Lung (tissue), 12 donors: ENCODE measurements around the gene PRKN. TPM values are rescaled to one million over a fixed set of nuclear protein-coding genes. Genes with fewer than 3 reads are reported as not detected.
A peak's percentile ranks its signal among the peaks of the same experiment; 100 is the strongest.

Experiments
- ATAC-seq: fragments of 200-7000 bp; cut with Tn5 transposase; one replicate; pipeline ENCODE4 v1.9.1; 2020; ENCODE audit warnings: moderate number of reproducible peaks; ENCODE audit not compliant: insufficient read depth, low FRiP score
- DNase-seq, 3 donors: peaks; one replicate each; pipeline ENCODE4 v3.0.0-alpha.2; 2013 to 2017
- H3K27ac ChIP-seq, 2 donors: one replicate each; pipeline ENCODE4 v1.5.1; 2013; ENCODE audit warnings: mild to moderate bottlenecking in 2 of 2, moderate library complexity in 2 of 2, control low read depth in 1 of 2, inconsistent platforms in 1 of 2, low read depth in 1 of 2, low read length in 1 of 2
- H3K27me3 ChIP-seq, 3 donors: one replicate each; pipeline ENCODE4 v1.5.1; 2013; ENCODE audit warnings: low read length in 2 of 3; ENCODE audit not compliant: control insufficient read depth in 3 of 3, insufficient read depth in 3 of 3
- H3K36me3 ChIP-seq, 4 donors: one replicate each; pipeline ENCODE4 v1.5.1; 2013; ENCODE audit warnings: low read length in 4 of 4, mild to moderate bottlenecking in 1 of 4, moderate library complexity in 1 of 4; ENCODE audit not compliant: control insufficient read depth in 4 of 4, insufficient read depth in 4 of 4
- H3K4me1 ChIP-seq, 5 donors: one replicate each; pipeline ENCODE4 v1.5.1; 2013; ENCODE audit warnings: low read length in 5 of 5, mild to moderate bottlenecking in 2 of 5, moderate library complexity in 1 of 5; ENCODE audit not compliant: control insufficient read depth in 5 of 5, insufficient read depth in 5 of 5
- H3K4me3 ChIP-seq: one replicate; pipeline ENCODE4 v1.5.1; 2013; ENCODE audit warnings: mild to moderate bottlenecking, control low read depth, moderate library complexity
- H3K9ac ChIP-seq, 2 donors: one replicate each; pipeline ENCODE4 v1.5.1; 2013; ENCODE audit warnings: low read length in 2 of 2, control low read depth in 1 of 2; ENCODE audit not compliant: insufficient read depth in 1 of 2
- H3K9me3 ChIP-seq, 4 donors: one replicate each; pipeline ENCODE4 v1.5.1; 2013; ENCODE audit warnings: low read length in 3 of 4, mild to moderate bottlenecking in 1 of 4, moderate library complexity in 1 of 4; ENCODE audit not compliant: control insufficient read depth in 4 of 4, insufficient read depth in 3 of 4
- WGBS, 2 donors: extraction: QIAGEN DNeasy Blood & Tissue Kit; methylation state at CpG; one replicate each; pipeline ENCODE4 v1.1.7; 2013; 5-methylcytosine and 5-hydroxymethylcytosine counted together
- polyA plus RNA-seq, 2 donors: library from polyadenylated mRNA; stranded (reverse); fragments of 200-250 nt; gene quantifications; one replicate each; pipeline ENCODE4 v1.2.1, GENCODE V29; 2013
- total RNA-seq, 2 donors: library from RNA; depleted of rRNA in 1 of 2; stranded (reverse); fragments of >200 nt in 1 of 2; gene quantifications; one replicate each; pipeline ENCODE4 v1.2.1, GENCODE V29; 2014 to 2021
- TF ChIP-seq, protein P1 (sequence below): IDR thresholded peaks from 2 replicates; pipeline ENCODE4 v1.5.1; 2012; ENCODE audit warnings: mild to moderate bottlenecking; ENCODE audit errors: control extremely low read depth, extremely low read depth
- donor health status: control.
- donor health status: control.
- donor health status: Bipolar disorder and iron deficiency.
- donor health status: healthy.
- donor health status: DM: yes; HTN: yes; CAD: no.

Gene PRKN
- total and polyA plus RNA-seq, 4 donors, result 0.27 to 11.2 (median 3.1) TPM

DNA sequence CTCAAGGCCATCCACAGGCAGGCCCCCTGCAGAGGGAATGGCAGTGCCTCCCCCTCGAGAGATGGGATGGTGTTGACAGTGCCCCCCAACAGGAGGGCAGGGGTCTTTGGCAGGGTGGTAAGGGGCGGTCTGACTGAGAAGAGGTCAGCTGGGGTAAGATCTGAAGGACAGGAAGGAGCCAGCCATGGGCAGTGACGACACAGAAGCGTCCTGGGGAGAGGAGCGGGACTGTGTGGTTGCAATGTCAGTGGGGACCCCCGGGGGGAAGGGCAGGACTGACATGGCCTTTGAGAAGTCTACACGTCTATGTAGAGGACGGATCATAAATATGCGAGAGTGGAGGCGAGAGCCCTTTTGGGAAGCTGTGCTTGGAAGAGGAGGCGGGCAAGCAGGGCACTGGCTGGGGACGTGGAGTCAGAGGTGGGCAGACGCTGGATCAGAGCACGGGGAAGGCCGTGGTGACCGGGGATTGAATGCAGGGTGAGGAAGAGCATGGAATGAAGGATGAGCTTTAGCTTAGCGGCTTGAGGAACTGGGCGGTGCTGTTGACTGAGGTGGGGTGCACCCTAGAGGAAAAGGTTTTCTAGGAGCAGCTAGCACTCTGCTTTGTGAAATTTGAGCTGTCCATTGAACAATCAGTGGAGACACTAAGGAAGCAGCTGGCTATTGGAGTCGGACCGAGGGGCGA, 1371.3 kb downstream of the PRKN start:
- WGBS, 2 donors, result 67 to 81% methylated on average over 21 of the region's 21 CpGs
- H3K27ac ChIP-seq, result peak overlapping the region in 1 of 2 donors; percentile 28
- H3K27me3 ChIP-seq, result no peaks in the 10 kb centered on the region
- no peaks in the 10 kb centered on the region for H3K4me1 ChIP-seq
- H3K9me3 ChIP-seq, result no peaks in the 10 kb centered on the region
- H3K9ac ChIP-seq, result no peak overlapping the region
- no peaks in the 10 kb centered on the region for H3K36me3 ChIP-seq
- ATAC-seq (no peak), DNase-seq (no peak)
- TF ChIP-seq, protein P1, sequence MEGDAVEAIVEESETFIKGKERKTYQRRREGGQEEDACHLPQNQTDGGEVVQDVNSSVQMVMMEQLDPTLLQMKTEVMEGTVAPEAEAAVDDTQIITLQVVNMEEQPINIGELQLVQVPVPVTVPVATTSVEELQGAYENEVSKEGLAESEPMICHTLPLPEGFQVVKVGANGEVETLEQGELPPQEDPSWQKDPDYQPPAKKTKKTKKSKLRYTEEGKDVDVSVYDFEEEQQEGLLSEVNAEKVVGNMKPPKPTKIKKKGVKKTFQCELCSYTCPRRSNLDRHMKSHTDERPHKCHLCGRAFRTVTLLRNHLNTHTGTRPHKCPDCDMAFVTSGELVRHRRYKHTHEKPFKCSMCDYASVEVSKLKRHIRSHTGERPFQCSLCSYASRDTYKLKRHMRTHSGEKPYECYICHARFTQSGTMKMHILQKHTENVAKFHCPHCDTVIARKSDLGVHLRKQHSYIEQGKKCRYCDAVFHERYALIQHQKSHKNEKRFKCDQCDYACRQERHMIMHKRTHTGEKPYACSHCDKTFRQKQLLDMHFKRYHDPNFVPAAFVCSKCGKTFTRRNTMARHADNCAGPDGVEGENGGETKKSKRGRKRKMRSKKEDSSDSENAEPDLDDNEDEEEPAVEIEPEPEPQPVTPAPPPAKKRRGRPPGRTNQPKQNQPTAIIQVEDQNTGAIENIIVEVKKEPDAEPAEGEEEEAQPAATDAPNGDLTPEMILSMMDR, result no peak
- H3K4me3 ChIP-seq, result no peak overlapping the region

DNA sequence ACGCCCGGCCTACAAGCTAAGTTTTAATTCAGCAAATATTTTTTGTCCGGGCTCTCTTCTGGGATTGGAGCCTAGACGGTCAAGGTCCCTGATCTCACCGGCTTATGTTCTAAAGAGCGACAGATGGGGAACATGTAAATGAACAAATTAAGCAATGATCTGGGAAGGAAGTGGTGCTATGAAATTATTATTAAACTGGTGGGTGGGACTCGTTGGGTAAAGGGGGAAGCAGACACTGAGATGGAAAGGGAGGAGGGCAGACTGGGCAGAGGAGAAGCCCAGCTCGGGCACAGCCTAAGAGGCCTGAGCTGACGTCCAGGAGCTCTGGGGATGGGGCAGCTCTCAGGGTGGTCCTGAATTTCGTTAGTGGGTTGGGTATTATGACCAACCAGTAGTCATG, 1371.9 kb downstream of the PRKN start:
- H3K27ac ChIP-seq, result no peak overlapping the region
- TF ChIP-seq, protein P1, result no peak
- H3K9ac ChIP-seq, result no peak overlapping the region
- 55 to 72% methylated on average over 10 of the region's 10 CpGs for WGBS, 2 donors
- no peaks in the 10 kb centered on the region for H3K4me1 ChIP-seq
- H3K4me3 ChIP-seq, result no peak overlapping the region
- ATAC-seq, result peak; percentile 25
- no peaks in the 10 kb centered on the region for H3K27me3 ChIP-seq
- no peaks in the 10 kb centered on the region for H3K9me3 ChIP-seq
- no peaks in the 10 kb centered on the region for H3K36me3 ChIP-seq
- DNase-seq, result no peak

DNA sequence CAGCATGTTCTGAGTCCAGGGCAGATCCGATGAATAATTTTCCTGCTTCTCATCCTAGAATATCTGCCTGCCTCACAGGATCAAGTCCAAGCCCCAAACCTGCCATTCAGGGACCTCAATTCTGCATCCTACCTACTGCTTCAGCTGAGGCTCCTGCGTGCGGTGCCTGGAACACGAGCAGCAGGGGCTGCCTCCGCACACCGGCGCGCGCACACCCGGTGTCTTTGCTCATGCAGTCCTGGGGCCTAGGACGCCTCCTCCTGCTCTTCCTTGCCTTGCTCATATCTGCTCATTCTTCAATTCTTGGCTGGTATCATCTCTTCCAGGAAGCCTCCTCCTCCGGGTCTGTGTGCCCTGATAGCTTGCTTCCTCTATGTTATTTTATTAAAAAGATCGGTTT, 1372.6 kb downstream of the PRKN start:
- WGBS, 2 donors, result 96 to 97% methylated on average over 13 of the region's 13 CpGs
- H3K27ac ChIP-seq, result no peak overlapping the region
- TF ChIP-seq, protein P1, result no peak
- ATAC-seq (no peak), DNase-seq (no peak)
- no peaks in the 10 kb centered on the region for H3K9me3 ChIP-seq
- no peaks in the 10 kb centered on the region for H3K27me3 ChIP-seq
- H3K4me3 ChIP-seq, result no peak overlapping the region
- H3K36me3 ChIP-seq, result no peaks in the 10 kb centered on the region
- no peak overlapping the region for H3K9ac ChIP-seq
- H3K4me1 ChIP-seq, result no peaks in the 10 kb centered on the region

DNA sequence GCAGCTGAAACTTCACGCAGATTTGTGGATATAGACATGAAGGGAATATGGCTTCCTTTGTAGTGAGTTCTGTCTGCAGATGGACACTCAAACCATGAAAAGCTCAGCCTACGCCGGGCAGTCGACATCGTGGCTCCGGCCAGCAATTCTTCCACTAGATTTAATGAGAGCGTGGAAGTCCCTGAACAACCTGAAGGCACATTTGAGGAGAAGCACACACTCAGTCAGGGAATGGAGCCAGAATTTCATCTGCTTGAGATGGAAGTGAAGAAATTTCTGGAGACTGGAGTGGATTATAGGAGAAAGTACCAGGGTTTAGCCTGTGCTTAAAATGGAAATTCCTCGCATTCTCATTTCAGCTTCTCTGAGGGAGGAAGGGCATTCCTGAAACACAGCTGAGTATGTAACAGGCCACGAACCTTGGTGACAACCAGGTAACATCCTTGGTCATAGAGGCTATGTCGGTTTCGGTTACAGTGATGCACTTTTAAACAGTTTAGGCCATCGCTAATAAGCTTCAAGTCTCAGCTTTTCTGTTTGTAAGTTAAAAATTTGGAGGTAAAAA, 1373.2 kb downstream of the PRKN start:
- Histone ChIP-seq H3K9me3 (no peaks in the 10 kb centered on the region), H3K9ac (no peak overlapping the region), H3K4me1 (no peaks in the 10 kb centered on the region), H3K27me3 (no peaks in the 10 kb centered on the region), H3K27ac (no peak overlapping the region), H3K4me3 (no peak overlapping the region), H3K36me3 (no peaks in the 10 kb centered on the region)
- 91 to 93% methylated on average over 12 of the region's 12 CpGs for WGBS, 2 donors
- DNase-seq (no peak), ATAC-seq (no peak)
- TF ChIP-seq, protein P1, result no peak
